Muscle of leg (tissue), 11 donors: ENCODE measurements around the gene C14orf180. TPM values are rescaled to one million over a fixed set of nuclear protein-coding genes. Genes with fewer than 3 reads are reported as not detected.

Source experiments
- DNase-seq: peaks from one replicate; pipeline ENCODE4 v3.0.0; 2013
- H3K27ac ChIP-seq: one replicate; pipeline ENCODE4 v1.5.1; 2013; ENCODE audit warnings: mild to moderate bottlenecking, low read length, control low read depth
- H3K27me3 ChIP-seq: one replicate; pipeline ENCODE4 v1.6.1; 2013; ENCODE audit warnings: low read length; ENCODE audit not compliant: control insufficient read depth, insufficient read depth
- H3K36me3 ChIP-seq: one replicate; pipeline ENCODE4 v1.6.1; 2013; ENCODE audit warnings: low read length; ENCODE audit not compliant: control insufficient read depth, insufficient read depth
- H3K4me1 ChIP-seq: one replicate; pipeline ENCODE4 v1.6.1; 2013; ENCODE audit warnings: low read length; ENCODE audit not compliant: control insufficient read depth, insufficient read depth
- H3K4me3 ChIP-seq: one replicate; pipeline ENCODE4 v1.5.1; 2013; ENCODE audit warnings: low read length, control low read depth
- H3K9me3 ChIP-seq: replicated peaks from 2 replicates; pipeline ENCODE4 v1.6.1; 2013; ENCODE audit warnings: low read depth, low read length; ENCODE audit not compliant: control insufficient read depth
- WGBS: methylation state at CpG from one replicate; pipeline ENCODE4 v1.1.5; 2013; ENCODE audit warnings: missing lambda C conversion rate; ENCODE audit not compliant: insufficient coverage; 5-methylcytosine and 5-hydroxymethylcytosine counted together
- polyA plus RNA-seq, 8 donors: library from polyadenylated mRNA; unstranded; fragments of 120-200 nt; gene quantifications; one replicate each; pipeline versions ENCODE4 v1.2.1 to v1.2.3, GENCODE V29; 2013; ENCODE audit warnings: inconsistent platforms in 1 of 8, low replicate concordance in 1 of 8; ENCODE audit not compliant: insufficient read length in 8 of 8, insufficient read depth in 1 of 8
- total RNA-seq: library from RNA; stranded (reverse); fragments of 120-200 nt; gene quantifications from one replicate; pipeline ENCODE4 v1.2.4, GENCODE V29; 2013

C14orf180 gene
- total and polyA plus RNA-seq, 9 donors: 3.9 to 18.8 (median 11.6) TPM

DNA sequence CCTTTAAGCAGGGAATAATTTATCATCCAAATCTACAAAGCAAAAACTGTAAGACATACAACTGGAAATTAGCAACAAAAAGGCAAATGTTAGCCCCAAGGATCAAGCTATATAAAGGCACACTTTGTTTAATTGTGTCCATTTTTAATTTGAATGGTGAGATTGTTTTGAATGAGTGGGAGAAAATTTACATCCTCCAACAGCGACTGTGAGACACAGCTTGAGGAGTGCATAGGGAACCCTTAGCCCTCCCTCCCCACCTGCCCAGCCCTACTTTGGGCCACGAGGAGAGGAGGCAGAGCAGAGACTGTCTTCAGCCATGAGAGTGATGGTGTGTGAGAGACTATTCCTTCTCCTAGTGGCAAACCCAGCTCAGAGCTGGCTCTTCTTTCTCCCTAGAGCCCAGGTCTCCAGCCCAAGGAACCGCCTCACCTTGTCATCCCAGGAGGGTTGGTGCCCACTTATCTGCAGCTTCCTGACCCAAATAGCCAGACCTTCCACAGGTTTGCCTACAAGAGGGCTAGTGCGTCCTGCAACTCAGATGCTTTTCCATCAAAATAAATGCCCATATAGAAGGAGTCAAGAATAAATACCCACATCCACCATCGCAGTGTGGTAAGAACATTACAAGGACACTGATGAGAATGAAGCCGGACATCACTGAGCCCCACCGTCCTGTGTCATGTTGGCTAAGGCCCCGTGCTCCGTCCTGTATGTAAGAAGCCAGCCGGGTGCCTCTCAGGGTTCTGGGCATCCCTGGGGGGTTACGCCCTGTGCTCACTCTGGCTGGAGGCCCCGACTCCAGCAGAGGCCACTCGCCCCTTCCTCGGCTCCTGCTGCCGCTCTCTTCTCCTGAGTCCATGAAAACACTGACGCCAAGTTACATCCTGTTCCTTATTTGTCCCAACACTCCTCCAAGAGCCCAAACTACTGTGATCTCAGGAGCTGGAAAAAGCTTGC, 36.4 kb upstream of the C14orf180 start:
- Histone ChIP-seq H3K27ac (no peak overlapping the region), H3K36me3 (no peaks in the 10 kb centered on the region), H3K9me3 (no peaks in the 10 kb centered on the region), H3K4me3 (no peak overlapping the region), H3K4me1 (peaks cover 8% of the 10 kb centered on the region), H3K27me3 (peaks cover 47% of the 10 kb centered on the region)
- no peak for DNase-seq
- 82% methylated on average over 7 of the region's 16 CpGs for WGBS

DNA sequence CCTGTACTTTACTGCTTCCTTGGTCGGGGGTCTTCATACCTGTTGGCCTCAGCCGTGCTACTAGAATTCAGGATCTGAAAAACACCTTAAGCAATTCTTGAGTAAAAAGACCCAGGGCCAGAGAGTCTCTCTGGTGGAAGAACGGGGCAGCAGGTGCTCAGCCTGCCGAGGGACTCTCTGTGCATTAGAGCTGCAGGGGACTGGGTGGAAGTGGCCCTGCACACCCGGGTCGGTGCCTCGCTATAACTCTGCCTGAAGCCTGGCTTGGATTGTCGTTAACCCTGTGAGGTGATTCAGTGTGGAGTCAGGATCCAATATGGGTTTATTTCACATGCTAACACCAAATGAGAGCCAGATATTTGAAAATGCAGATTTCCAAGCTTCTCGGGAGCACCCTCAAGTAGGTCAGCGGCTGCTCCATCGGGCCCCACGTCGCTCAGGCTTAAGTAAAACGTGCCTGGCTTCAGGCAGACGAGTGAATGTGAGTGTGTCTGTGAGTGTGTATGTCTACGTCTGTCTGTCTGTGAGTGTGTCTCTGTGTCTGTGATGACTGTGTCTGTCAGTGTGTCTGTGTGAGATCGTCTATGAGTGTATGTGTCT, 35.1 kb upstream of the C14orf180 start:
- Histone ChIP-seq H3K9me3 (no peaks in the 10 kb centered on the region), H3K4me3 (no peak overlapping the region), H3K27me3 (peaks cover 47% of the 10 kb centered on the region), H3K27ac (no peak overlapping the region), H3K4me1 (peaks cover 8% of the 10 kb centered on the region), H3K36me3 (no peaks in the 10 kb centered on the region)
- WGBS: 44% methylated on average over 16 of the region's 17 CpGs
- DNase-seq: no peak

DNA sequence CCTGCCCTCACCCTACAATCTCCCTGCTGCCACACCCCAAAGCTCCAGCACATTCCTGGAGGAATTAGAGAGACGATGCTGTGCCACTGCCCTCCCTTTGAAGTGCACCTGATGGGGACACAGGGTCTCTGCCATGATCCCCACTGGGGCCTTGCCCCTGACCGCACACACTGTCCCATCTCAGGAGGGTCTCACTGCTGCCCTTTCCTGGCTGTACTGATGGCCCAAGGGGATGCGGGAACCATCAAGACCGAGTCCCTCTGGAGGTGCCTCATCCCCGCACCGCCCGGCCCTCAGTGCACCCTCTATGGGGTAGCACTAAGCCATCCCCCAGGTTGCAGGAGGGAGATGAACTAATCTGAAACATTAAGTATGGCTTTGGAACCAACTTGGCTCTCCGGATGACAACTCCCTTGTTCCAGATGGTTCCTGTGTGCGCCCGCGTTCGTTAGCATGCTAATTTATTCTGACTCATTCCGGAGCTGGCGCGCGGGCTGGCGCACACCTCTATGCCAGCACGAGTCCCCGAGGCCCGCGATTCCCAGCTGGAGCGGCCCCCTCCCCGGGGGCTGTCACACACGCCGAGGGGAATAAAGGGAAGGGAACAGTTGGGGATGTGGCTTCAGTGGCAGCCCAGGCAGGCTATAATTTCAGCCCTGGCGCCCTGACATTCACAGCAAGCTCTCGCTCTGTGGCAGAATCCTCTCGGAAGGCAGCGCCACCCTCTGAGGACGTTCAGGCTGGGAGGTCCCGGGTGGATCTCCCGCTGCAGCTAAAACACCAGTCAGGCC, 34.2 kb upstream of the C14orf180 start:
- H3K27me3 ChIP-seq: peaks cover 54% of the 10 kb centered on the region
- H3K4me3 ChIP-seq: no peak overlapping the region
- WGBS: 43% methylated on average over 28 of the region's 32 CpGs
- no peak overlapping the region for H3K27ac ChIP-seq
- peaks cover 8% of the 10 kb centered on the region for H3K4me1 ChIP-seq
- peaks cover 2% of the 10 kb centered on the region for H3K9me3 ChIP-seq
- DNase-seq: no peak
- H3K36me3 ChIP-seq: no peaks in the 10 kb centered on the region

DNA sequence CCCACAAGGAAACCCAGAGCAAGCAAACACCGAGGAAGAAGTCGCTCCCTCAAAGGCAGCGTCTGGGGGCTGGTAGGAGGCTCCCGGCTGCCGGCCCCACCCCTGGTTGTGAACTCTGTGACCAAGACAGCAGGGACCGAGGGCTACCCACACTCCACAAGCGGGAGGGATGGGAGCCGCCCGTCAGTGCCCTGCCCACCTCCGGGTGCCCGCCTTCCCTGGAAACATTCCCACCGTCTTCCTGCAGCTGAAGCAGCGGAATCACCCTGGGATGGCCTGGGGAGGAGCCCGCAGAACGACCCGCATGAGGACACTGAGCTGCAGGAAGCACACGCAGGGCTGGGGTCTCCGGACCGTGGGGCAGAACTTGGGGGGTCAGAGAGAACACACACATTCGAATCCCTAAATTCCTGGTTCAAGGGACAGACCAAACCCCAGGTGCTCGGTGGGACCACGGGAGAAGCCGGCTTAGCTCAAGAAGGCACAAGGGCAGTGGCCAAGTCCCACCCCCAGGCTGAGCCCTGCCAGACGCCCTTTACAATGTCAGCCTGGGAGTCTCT, 33.5 kb upstream of the C14orf180 start:
- Histone ChIP-seq H3K27me3 (peaks cover 57% of the 10 kb centered on the region), H3K4me1 (peaks cover 8% of the 10 kb centered on the region), H3K9me3 (peaks cover 2% of the 10 kb centered on the region), H3K27ac (no peak overlapping the region), H3K36me3 (no peaks in the 10 kb centered on the region), H3K4me3 (no peak overlapping the region)
- 19% methylated on average over 23 of the region's 24 CpGs for WGBS
- DNase-seq: no peak

DNA sequence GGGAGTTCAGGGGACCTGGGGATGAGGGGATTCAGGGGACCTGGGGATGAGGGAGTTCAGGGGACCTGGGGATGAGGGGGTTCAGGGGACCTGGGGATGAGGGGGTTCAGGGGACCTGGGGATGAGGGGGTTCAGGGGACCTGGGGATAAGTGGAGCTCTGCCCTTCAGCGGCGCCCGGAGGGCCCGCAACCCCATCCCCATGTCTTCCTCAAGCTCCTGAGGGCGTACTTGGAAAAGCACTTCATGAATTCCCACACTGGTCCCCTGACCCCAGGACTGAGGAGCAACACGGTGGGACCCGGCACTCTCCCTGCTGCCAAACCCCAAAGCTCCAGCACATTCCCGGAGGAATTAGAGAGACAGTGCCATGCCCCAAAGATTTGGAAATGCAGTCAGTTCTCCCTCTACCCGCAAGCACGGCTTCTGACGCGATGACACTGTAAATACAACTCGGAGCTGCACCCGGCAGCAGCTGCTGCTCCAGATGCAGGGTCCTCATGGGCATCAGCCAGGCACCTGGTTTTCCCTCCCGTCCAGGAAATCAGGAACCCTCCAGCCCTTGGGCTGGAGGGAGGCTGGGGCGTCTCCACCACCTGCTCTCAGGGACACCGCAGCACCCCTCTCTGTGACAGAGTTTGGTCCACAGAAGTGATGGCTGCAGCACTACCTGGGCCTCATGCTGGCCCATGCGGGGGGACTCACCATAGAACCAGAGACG, 32.8 kb upstream of the C14orf180 start:
- Histone ChIP-seq H3K27me3 (peaks cover 60% of the 10 kb centered on the region), H3K27ac (no peak overlapping the region), H3K4me1 (peaks cover 8% of the 10 kb centered on the region), H3K9me3 (peaks cover 2% of the 10 kb centered on the region), H3K36me3 (no peaks in the 10 kb centered on the region), H3K4me3 (no peak overlapping the region)
- DNase-seq: no peak
- WGBS: 77% methylated on average over 18 of the region's 19 CpGs

DNA sequence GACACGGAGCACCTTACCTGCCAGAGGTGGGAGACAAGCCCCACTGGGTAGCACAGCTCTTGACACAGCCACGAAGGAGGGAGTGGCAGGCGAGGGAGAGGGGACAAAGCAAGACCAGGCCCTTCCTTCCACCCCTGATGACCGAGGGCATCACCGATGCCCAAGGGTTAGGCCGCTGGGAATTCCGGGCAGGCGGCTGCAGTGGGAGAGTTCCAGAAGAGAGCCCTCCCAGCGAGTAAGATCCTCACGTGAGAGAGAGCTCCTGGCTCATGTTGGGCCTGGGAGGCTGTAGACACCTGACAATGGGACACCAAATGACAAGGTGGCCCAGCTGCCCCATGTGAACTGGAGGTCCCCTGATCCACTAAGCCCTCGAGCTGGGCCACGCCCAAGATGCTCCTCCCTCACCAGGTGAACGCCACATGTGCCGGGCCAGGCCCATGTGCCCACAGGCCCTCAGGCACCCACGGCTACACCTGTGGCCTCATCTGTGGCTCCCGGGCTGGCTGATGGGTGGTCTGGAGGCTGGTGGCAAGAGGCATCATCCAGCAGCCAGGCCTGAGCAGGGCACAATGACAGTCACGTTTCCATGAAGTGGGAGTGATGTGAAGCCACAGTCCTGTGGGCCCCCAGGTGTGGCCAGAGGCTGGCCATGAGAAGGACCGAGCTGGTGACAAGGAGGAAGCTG, 32.1 kb upstream of the C14orf180 start:
- H3K27ac ChIP-seq: no peak overlapping the region
- peaks cover 60% of the 10 kb centered on the region for H3K27me3 ChIP-seq
- H3K36me3 ChIP-seq: no peaks in the 10 kb centered on the region
- H3K4me1 ChIP-seq: peaks cover 8% of the 10 kb centered on the region
- H3K4me3 ChIP-seq: no peak overlapping the region
- DNase-seq: no peak
- 77% methylated on average over 14 of the region's 18 CpGs for WGBS
- H3K9me3 ChIP-seq: peaks cover 2% of the 10 kb centered on the region

DNA sequence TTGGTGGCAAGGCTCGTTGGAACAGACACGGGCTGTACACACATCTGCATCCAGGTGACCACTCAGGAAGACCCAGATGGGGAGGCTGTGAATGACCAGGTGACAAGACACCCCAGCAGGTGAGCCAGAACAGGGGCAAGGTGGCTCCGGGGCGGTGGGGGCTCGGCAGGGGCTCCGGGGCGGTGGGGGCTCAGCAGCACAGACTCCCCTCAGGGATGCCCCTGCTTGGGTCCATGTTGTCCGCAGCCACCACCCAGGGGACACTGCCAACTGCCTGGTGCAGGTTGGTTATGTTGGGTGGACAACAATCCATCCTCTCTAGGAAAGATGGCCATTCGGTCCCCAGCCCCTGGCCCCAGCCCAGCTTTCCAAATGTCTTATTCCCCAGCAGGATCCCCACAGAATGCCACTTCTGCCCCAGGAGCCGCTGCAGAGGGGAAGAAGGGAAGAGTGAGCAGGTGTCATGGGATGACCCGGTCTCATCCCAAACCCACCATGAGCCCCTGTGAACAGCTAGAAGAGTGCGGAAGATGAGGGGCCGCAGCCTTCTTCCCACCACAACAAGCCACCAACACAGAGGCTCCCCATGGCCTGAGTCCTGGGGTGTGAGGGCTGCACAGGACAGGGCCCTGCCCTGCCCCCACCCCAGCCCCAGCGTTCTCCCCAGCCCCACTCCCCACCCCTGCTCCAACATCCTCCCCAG, 31.4 kb upstream of the C14orf180 start:
- peaks cover 60% of the 10 kb centered on the region for H3K27me3 ChIP-seq
- peaks cover 2% of the 10 kb centered on the region for H3K9me3 ChIP-seq
- 86% methylated on average over 10 of the region's 14 CpGs for WGBS
- H3K36me3 ChIP-seq: no peaks in the 10 kb centered on the region
- no peak overlapping the region for H3K4me3 ChIP-seq
- DNase-seq: no peak
- peaks cover 8% of the 10 kb centered on the region for H3K4me1 ChIP-seq
- H3K27ac ChIP-seq: no peak overlapping the region

DNA sequence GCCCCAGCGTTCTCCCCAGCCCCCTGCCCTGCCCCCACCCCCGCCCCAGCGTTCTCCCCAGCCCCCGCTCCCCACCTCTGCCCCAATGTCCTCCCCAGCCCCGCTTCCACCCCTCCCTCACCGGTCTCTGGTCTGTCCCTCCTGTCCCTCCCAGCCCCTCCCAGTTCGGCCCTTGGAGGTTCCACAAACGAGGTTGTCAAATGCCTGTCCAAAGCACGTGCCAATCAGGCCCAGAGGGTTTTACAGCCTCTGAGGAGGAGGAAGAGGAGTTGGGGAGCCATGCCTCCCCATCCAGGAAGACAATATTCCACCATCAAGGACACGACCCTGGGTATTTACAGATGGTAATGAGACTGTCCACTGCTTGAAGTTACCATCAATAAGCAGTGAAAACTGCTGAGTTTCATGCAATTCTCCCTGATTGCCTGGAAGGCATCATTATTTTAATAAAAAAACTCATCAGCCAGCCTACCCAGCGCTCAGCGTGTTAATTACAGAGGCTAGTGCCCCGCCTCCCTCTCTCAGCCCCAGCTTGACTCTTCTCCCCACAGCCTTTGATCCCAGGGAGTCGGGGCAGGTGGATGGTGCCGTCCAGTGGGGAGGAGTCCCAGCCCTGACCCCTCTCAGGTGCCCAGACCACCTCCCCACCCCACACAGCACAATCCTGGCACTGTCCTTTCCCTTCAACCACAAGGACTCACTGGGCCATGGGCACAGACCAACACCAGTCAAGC, 30.6 kb upstream of the C14orf180 start:
- Histone ChIP-seq H3K4me1 (peaks cover 14% of the 10 kb centered on the region), H3K4me3 (no peak overlapping the region), H3K36me3 (no peaks in the 10 kb centered on the region), H3K27ac (no peak overlapping the region), H3K27me3 (peaks cover 55% of the 10 kb centered on the region), H3K9me3 (peaks cover 2% of the 10 kb centered on the region)
- 51% methylated on average over 3 of the region's 15 CpGs for WGBS
- no peak for DNase-seq
